Hematopoietic multipotent progenitor cell treated with erythropoietin and hydrocortisone succinate and interleukin-3 and kit ligand, for 15 days (in vitro differentiated cells): ENCODE data around the gene THSD4.
"Not testable (repeated sequence)": the region's sequence is repeated elsewhere in the genome, so short reads cannot be mapped to it uniquely, and the experiment has no call there.

Experiments
- DNase-seq: peaks from one replicate; pipeline ENCODE4 v3.0.0-alpha.2; 2015; ENCODE audit warnings: low spot score

THSD4 gene

GRCh38 chr15:71385457-71385856 lies 270.2 kb downstream of the THSD4 start:
- no peak for DNase-seq

GRCh38 chr15:71386005-71386404 lies 270.7 kb downstream of the THSD4 start:
- DNase-seq = no peak

- DNase-seq = no peak
Observed at GRCh38 chr15:71386448-71387236, 271.4 kb downstream of the THSD4 start.

GRCh38 chr15:71387810-71388209 lies 272.5 kb downstream of the THSD4 start:
- DNase-seq = no peak

- no peak for DNase-seq
Observed at GRCh38 chr15:71390096-71390495, 274.8 kb downstream of the THSD4 start.

GRCh38 chr15:71391421-71392088 lies 276.3 kb downstream of the THSD4 start:
- DNase-seq = no peak

GRCh38 chr15:71392861-71393283 lies 277.6 kb downstream of the THSD4 start:
- no peak for DNase-seq

GRCh38 chr15:71393383-71393782 lies 278.1 kb downstream of the THSD4 start:
- no peak for DNase-seq

- no peak for DNase-seq
Observed at GRCh38 chr15:71396536-71397125, 281.4 kb downstream of the THSD4 start.

GRCh38 chr15:71397377-71397776 lies 282.1 kb downstream of the THSD4 start:
- no peak for DNase-seq

- no peak for DNase-seq
Observed at GRCh38 chr15:71400294-71400693, 285.0 kb downstream of the THSD4 start.

GRCh38 chr15:71401728-71402127 lies 286.5 kb downstream of the THSD4 start:
- DNase-seq = not testable (repeated sequence)

GRCh38 chr15:71409541-71409940 lies 294.3 kb downstream of the THSD4 start:
- no peak for DNase-seq

GRCh38 chr15:71410347-71410746 lies 295.1 kb downstream of the THSD4 start:
- DNase-seq = no peak

GRCh38 chr15:71411538-71412482 lies 296.5 kb downstream of the THSD4 start:
- DNase-seq = no peak

GRCh38 chr15:71413419-71413818 lies 298.1 kb downstream of the THSD4 start:
- no peak for DNase-seq

- no peak for DNase-seq
Observed at GRCh38 chr15:71414853-71415252, 299.6 kb downstream of the THSD4 start.

GRCh38 chr15:71422530-71423259 lies 307.4 kb downstream of the THSD4 start:
- DNase-seq = no peak

GRCh38 chr15:71424765-71425164 lies 309.5 kb downstream of the THSD4 start:
- no peak for DNase-seq

GRCh38 chr15:71425388-71425787 lies 310.1 kb downstream of the THSD4 start:
- no peak for DNase-seq

GRCh38 chr15:71426792-71427191 lies 311.5 kb downstream of the THSD4 start:
- no peak for DNase-seq
